DMS79 treated with DMSO at 0.1 percent for 48 hours (cell line): ENCODE results near the gene CRIP2.

Source experiments
- DNase-seq: peaks from one replicate; lab custom pipeline; 2025; lab: John Stamatoyannopoulos, UW

Gene CRIP2

DNA sequence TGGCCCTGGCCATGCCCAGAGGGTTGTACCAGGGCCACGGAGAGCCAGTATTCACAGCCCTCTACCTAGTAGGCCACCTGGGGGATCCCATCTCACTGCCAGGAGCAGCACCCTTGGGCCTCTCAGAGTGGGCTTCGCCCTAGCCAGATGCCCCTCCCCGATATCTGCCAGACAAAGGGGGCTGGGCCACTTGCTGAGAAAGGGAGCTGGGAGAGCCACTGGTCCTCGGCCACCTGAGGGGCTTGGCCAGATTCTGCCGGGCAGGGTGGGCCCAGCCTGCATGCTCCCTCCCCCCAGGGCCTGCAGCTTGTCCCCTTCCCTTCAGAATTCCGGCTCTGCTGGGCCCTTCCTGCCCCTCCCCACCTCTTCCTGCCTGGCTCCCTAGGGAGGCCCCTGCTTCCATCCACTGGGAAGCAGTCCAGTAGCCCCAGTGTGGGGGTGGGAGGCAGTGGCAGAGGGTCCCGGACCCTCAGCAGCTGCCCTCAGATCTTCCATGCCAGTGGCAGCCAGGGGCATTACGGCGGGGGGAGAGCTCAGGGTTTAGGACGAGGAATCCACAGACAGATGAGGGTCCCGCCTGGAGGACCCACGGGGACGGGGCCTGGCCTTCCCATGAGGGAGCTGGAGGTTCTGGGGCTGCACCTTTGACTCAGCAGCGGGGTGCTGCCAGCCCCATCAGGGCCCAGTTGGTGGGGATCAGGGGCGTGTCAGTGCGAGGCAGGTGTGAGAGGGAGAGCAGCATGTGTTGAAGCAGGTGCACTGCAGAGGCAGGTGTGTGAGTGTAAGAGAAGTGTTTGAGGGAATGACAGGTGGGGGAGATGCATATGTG lies 2.4 kb downstream of the CRIP2 start:
- DNase-seq = peak; percentile 92

DNA sequence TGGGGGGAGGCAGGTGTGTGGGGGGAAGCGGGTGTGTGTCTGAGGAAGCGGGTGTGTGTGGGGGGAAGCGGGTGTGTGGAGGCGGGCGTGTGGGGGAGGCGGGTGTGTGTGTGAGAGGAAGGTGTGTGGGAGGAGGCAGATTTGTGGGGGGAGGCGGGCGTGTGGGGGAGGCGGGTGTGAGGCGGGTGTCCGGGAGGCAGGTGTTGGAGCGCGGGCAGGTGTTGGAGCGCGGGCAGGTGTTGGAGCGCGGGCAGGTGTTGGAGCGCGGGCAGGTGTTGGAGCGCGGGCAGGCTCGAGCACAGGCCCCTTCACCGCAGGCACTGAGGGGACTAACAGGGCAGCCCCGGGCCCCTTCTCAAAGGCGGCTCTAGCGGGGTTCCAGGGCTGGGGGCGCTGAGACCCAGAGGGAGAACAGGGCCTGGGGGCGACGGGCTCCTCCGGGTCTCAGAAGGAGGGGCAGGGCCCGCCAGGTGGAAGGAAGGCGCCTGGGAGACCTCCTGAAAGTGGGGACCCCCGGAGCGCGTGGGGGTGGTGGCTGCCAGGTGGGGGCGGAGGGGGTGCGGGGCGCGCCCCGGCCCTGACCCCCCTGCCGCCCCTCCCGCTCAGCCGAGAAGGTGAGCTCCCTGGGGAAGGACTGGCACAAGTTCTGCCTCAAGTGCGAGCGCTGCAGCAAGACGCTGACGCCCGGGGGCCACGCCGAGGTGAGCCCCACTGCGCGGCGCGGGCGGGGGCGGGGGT lies 3.2 kb downstream of the CRIP2 start:
- no peak for DNase-seq

DNA sequence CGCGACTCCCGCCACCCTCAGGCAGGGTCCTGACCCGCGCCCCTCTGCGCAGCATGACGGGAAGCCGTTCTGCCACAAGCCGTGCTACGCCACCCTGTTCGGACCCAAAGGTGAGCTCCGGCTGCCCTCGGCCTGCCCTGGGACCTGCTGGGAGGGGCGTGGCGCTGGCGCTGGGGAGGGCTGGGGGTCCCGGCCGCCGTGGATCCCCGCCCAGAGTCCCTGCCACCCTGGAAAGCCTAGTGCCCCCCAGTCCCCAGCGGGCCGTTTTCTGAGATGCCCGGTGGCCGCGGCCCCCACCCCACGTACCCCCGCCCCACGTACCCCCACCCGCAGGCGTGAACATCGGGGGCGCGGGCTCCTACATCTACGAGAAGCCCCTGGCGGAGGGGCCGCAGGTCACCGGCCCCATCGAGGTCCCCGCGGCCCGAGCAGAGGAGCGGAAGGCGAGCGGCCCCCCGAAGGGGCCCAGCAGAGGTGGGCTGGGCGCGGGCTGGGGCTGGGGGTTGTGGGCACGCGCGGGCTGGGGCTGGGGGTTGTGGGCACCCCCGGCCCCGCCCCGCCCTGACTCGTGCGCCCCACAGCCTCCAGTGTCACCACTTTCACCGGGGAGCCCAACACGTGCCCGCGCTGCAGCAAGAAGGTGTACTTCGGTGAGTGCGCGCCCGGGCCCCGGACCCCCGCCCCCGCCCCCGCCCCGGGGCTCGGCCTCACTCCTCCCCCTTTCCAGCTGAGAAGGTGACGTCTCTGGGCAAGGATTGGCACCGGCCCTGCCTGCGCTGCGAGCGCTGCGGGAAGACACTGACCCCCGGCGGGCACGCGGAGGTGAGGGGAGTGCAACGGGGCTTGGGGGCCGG lies 4.0 kb downstream of the CRIP2 start:
- no peak for DNase-seq

DNA sequence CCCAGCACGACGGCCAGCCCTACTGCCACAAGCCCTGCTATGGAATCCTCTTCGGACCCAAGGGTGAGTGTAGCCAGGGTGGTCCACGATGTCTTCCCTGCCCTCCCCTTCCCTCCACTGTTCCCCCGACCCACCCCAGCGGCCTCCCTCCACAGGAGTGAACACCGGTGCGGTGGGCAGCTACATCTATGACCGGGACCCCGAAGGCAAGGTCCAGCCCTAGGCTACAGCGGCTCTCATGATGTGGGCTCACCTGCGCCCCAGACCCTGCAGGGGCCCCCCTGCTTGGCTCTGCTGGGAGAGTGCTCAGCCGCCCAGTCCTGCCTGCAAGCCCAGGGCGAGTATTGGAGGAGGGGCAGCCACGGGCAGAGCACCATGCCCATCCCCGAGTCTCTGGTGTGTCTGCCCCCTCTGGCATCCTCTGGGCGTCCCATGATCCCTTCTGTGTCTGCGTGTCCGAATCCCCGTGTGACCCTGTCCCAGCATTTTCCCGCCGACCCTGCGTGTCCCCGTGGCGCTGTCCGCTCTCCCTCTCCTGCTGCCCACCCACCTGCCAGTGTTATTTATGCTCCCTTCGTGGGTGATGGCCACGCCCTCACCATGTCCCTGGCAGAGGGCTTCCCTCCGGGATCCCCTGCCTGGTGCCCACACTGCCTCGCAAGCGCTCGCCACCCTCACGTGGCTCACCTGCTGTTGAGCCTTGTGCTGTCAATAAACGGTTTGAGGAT lies 5.0 kb downstream of the CRIP2 start:
- DNase-seq = no peak

DNA sequence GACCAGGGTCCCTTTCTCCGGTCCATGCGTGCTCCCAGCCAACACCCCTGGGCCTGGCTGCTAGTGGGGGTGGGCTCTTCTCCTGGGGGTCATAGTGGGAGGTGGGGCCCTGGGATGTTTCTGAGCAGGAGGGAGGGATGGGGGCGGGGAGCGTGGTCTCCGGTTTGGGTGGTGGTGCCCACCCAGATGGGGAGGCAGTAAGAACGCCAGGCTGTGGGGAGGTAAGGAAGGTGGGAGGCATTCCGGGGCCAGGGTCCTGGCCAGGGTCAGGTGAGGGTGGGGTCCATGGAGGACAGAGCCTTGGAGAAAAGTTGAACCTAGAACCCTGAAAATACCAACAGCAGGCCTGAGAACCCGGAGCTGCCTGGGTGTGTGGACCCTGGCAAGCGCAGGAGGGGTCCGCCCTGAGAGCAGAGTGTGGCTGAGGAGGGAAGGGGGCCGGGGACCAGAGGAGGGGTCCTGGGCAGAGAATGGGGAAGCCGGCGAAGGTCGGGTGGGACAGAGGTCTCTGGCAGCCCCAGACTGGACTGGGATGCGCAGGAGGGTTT lies 5.7 kb downstream of the CRIP2 start:
- no peak for DNase-seq

DNA sequence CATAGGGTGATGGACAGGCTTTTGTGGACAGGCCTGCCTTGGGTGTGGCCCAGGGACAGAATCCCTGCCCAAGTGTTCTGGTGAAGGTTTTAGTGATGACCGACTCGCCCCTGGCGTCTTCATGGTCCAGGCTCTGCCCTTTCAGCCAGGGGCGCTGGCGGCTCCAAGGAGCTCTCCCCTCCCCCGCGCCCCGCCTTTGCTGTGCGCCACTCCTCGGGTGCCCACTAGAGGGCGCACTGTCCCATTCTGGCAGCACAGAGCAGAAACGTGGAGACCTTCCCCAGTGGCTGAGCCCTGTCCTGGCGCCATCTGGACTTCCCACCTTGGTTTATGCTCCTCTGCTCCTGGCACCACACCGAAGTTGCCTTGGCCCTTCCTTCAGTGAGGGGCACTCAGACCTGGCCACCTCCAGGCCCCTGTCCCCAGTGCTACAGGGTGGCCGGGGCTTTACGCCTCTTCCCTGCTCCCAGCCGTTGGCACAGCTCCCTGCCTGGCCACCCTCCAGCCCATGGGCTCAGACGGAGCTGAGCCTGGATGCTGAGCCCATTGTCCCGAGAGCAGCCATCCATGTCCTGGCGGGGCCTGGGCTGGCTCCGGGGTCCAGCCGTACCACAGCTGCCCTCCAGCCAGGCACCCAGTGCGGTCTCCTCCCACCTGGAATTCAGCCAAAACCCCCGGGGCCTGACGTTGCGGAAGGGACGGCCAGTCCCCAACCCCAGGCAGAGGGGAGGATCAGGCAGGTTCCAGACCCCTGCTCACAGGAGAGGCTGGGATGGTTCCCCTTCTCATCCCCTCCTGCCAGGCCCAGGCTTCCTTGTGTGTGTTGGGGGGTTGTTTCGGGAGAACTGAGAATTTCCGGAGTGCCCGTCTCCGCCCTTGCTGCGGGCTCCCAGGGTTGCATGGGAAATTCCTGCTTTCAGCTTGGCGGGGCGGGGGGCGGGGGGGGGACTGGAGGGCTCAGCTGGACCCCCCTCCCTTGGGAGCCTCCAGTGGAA lies 6.5 kb downstream of the CRIP2 start:
- peak; percentile 95 for DNase-seq

DNA sequence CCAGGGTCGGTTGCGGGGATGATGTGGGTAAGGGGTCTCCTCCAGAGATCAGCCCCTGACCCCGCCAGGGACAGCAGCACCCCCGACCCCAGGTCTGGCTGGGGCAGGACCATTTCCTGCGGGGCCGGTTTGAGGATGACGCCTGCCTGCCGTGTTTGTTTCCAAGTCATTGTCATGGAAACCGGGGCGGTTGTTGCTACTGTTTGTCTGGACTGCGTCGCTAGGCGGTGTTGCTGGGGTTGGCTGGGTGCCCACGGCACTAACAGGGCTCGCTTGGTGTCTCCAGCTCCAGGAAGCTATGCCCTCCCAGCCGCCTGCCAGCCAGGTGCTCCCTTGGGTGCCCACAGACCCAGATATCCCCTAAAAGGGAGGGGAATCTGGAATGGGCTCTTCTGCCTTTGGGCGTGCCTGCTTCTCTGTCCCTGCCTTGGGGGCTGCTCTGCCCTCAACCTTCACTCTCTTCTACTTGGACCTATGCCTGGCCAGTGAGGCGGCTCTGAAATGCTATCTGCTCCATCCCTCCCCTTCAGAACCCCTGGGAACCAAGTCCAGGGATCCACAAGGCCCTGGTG lies 7.4 kb downstream of the CRIP2 start:
- peak; percentile 98 for DNase-seq

DNA sequence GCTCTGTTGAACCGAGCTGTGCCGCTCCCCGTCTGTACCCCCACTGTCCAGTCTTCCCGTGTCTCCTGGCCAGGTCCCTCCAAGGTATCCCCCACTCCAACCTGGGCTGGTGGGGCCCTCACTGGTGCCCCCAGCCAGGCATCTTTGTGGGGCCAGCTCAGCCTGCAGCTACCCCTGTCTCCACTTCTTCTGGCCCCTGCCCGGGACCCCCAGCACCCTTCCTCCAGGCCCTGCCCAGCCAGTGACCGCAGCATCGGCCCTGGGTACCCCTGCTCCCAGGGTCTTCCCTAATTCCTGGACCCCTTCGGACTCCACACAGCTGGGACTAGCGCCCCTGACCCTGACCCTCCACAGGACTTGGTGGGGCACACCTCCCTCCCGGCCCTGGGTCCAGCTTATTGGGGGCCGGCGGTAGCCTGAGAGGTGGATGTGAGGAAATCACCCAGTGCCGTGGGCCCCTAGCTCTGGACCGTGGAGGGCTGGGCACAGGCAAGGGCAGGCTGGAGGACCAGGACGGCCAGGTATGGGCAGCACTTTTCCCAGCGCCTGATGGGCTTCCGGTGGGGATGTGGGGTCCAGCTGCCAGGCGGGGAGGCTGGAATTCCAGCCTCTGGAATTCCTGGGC lies 8.0 kb downstream of the CRIP2 start:
- no peak for DNase-seq

DNA sequence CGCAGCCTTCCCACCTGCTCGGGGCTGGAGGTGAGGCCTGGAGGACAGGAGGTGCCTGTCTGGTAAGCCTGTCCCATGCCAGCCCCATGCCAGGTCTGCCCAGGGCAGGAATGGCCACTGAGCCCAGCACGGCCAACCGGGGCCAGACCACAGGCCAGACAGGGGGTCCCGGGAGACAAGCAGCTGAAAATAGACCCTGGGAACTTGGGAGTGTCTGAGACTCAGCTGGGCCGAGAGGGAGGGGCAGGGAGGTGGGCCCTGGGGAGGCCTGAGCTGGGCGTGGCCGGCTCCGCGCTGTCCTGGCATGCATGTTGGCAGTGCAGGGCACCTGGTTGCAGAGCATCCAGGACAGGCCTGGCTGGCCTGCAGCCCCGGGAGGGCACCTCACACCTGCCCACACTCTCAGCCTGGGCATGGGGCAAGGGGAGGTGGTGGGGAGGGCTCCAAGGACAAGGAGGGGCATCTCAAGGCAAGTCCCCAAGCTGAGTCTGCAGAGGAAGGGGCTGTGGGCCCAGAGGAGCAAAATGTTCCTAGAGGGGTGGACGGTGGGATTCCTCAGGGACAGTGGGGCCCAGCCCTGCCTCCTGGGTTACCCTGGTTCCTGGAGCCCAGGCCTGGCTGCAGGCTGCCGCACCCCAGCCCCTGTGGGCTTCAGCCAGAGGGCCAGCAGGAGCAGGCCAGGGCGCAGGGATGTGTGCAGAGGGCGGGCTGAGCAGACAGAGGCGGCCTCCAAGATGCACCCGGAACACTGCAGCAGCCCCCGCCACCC lies 8.9 kb downstream of the CRIP2 start:
- peak; percentile 19 for DNase-seq

DNA sequence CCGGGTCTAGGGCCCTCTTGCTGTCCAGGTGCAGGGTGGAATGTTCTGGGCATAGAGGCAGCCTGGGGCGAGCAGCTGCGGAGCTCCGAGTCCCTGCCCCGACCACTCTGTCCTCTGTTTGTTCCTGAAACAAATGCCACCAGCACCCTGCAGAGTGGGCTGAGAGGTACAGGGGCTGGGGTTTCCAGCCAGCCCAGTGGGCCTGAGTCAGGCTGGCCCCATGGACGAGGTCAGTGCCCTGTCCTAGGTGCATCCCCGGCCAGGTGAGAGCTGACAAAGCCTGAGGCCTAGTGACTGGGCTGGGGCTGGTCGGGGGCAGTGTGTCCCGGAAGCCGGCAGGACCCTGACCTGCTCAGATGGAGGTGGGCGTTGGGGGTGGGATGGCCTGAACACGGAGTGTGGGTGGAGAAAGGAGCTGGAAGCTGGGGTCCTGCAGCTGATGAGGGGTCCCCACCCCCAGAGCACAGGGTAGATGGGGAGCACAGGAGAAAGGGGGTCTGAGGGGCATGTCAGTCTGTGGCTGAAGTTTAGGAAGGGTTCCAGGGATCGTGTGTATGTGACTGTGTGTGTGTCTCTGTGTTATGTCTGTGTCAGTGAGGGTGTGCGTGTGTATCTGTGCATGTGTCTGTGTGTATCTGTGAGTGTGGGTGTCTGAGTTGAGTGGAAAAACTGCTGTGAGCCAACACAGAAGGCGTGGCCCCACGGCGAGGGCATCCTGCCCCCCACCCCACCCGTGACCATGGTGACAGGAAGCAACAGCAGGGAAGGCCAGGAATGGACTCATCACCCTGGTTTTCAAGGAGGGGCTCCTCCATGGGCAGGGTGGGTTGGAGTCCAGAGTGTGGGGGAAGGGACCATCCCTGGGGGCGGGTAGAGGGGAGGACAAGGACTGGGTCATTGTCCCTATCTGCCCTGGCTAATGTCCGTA lies 9.7 kb downstream of the CRIP2 start:
- DNase-seq = no peak

DNA sequence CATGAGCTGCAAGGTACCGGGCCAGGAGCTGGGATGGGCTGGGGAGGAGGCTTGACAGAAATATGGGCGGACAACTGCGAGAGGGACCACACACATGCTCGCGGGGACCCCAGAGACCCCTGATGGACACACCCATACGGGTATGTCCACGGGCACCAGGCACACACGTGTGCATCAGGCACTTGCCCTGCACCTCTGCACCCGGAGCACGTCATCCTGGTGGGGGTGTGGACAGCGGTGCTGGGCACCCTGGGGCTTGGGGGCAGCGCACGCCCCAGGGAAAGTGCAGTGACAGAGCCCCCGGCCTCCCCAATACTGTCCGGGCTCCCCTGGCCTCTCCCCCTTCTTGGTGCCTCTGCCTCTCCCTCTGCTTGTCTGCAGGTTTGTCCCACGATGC lies 10.4 kb downstream of the CRIP2 start:
- DNase-seq = no peak

DNA sequence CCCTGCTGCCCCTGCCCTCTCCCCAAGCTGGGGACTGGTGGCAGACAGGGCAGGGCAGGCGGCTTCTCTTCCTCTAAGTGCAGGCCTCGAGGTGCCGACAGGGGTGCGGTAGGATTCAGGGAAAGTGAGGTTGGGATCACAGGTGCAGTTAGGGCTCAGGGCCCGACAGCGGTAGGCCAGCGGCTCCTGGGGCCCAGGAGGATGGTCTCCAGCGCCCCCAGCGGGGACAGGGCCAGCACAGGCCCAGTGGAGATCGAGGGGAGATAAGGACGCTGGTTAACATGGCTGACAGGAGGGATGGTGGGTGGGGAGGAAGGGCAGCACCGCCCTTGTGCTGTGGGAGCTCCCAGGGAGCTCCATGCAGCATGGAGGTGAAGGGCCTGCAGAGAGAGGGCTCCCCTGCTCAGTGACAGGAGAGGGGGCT lies 11.1 kb downstream of the CRIP2 start:
- no peak for DNase-seq

DNA sequence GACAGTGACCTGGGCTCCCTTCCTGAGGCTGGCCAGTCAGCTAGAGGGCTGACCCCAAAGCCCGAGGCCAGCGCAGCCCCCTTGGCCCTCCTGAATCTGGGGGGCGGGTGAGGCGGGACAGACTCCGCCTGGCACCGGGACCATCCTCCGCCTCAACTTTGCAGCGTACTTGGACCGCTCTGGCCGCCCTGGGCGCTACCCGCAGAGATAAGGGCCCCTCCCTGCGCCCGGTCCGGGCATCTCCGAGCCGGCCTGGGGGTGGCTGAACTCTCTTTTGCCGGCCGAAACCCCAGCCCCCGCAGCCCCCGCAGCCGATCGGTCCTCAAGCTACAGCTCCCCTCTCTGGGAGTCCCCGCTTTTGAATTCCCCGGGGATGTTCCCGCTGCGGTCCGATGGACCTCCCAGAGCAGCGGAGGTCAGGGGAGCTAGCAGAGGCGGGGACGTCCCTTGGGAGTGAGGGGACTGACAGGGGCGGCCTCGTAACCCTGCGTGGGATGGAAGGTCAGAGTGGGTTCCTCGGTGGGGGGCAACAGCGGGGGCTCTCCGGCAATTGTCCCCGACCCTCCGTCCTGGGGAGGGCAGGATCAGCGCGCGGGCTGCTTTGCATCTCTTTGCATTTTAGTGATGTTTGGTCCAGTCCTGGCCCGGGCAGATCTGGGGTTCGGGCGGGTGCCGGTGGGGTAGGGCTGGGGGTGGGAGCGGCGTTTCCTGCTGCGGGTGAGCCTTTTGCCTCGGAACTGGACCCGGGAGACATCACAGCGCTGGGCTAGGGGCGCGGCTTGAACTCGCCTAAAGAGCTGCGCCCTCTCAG lies 11.7 kb downstream of the CRIP2 start, which contains the start of gene CRIP1:
TSS of gene CRIP1 (plus strand) at position 724 of the 811 bp plus-strand sequence. CDS start 374 bp downstream, outside the sequence.
- no peak for DNase-seq

DNA sequence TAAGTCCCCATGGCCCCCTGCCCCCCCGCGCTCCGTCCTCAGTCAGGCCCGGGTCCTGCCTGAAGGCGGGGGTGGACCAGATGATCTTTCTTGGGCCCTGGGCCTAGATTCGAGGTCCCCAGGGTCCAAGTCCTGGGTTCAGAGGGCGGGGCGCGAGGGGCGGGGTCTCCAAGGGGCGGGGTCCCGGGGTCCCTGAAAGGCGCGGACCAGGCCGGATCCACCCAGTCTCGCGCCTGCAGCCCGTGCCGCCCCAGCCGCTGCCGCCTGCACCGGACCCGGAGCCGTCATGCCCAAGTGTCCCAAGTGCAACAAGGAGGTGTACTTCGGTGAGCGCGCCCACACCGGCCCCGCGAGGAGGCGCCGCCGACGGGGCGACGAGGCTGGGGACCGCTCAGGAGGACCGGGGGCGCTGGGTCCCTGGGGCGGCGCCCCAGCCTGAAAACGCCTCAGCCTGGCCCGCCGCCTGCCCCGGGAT lies 12.4 kb downstream of the CRIP2 start:
- peak; percentile 32 for DNase-seq

DNA sequence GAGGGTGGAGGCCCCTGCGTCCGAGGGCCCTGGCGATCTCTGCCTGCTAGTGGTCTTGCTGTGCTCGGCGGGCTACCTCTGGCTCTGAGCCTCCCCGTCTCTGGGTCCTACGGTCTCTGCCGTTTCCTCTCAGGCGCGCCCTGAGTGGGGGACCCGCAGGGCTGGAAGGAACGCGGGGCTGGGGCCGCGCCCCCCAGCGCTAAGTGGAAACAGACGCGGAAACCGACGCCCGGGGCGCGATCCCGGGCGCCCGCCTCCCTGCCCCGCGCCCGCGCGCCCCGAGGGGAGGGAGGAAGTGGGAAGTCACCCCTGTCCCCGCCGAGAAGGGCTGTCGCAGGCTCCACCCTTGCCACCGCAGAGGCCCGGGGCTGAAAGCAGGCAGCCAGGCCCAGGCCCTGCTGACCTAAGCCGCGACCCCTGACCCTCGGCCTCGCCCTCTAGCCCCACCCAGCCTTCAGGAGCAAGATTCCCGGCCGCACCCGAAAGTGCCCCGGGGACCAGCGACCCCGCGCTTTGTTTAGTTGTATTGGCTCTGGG lies 12.9 kb downstream of the CRIP2 start:
- DNase-seq = peak; percentile 25
